ENCODE results near the gene PCDHGB1.
"Not testable (repeated sequence)": the region's sequence is repeated elsewhere in the genome, so short reads cannot be mapped to it uniquely, and the experiment has no call there.

PCDHGB1 gene

DNA sequence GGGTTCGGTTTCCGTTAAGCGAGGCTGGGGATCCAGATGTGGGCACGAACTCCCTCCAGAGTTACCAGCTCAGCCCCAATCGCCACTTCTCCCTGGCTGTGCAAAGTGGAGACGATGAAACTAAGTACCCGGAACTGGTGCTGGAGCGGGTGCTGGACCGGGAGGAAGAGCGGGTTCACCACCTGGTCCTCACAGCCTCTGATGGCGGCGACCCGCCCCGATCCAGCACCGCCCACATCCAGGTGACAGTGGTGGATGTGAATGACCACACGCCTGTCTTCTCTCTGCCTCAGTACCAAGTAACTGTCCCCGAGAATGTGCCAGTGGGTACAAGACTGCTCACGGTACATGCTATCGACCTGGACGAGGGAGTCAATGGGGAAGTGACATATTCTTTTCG is 33.4 kb downstream of the PCDHGB1 start:
- no peak for DNase-seq (ENCODE audit: low spot score)

GRCh38 chr5:141384471-141385267 is 34.8 kb downstream of the PCDHGB1 start:
- no peak for DNase-seq (ENCODE audit: low spot score)

DNA sequence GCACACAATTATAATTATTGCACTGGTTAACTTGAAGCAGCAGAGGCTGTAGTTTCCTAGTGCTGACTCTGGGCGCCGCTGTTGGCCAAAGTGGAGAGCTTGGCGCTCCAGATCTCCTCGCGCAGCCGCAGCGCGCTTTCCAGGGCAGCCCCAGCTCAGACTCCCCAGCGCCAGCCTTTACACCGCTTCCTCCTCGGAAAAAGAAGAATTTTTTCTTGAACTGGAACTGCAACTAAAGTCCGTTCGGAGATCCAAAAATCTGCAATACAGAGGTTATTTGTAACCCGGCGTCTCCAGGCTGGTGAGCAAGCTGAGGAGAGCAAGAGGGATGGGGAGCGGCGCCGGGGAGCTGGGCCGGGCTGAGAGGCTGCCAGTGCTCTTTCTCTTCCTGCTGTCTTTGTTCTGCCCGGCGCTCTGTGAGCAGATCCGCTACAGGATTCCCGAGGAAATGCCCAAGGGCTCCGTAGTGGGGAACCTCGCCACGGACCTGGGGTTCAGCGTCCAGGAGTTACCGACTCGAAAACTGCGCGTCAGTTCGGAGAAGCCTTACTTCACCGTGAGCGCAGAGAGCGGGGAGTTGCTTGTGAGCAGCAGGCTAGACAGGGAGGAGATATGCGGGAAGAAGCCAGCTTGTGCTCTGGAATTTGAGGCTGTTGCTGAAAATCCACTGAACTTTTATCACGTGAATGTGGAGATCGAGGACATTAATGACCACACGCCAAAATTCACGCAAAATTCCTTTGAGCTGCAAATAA is 37.8 kb downstream of the PCDHGB1 start, which contains the start of gene PCDHGB4:
Gene PCDHGB4 (plus strand): TSS at position 142 of the 755 bp plus-strand sequence. CDS start 187 bp downstream, at position 329.
- DNase-seq (ENCODE audit: low spot score) = peak; percentile 57

DNA sequence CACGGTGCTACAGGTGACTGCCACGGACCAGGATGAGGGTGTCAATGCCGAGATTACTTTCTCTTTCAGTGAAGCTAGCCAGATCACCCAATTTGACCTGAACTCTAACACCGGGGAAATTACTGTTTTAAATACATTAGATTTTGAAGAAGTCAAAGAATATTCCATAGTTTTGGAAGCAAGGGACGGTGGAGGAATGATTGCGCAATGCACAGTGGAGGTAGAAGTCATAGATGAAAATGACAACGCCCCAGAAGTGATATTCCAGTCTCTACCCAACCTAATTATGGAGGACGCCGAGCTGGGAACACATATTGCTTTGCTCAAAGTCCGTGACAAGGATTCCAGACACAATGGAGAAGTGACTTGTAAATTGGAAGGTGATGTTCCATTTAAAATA is 38.8 kb downstream of the PCDHGB1 start:
- no peak for DNase-seq (ENCODE audit: low spot score)

GRCh38 chr5:141389153-141390042 is 39.5 kb downstream of the PCDHGB1 start:
- DNase-seq (ENCODE audit: low spot score) = no peak

DNA sequence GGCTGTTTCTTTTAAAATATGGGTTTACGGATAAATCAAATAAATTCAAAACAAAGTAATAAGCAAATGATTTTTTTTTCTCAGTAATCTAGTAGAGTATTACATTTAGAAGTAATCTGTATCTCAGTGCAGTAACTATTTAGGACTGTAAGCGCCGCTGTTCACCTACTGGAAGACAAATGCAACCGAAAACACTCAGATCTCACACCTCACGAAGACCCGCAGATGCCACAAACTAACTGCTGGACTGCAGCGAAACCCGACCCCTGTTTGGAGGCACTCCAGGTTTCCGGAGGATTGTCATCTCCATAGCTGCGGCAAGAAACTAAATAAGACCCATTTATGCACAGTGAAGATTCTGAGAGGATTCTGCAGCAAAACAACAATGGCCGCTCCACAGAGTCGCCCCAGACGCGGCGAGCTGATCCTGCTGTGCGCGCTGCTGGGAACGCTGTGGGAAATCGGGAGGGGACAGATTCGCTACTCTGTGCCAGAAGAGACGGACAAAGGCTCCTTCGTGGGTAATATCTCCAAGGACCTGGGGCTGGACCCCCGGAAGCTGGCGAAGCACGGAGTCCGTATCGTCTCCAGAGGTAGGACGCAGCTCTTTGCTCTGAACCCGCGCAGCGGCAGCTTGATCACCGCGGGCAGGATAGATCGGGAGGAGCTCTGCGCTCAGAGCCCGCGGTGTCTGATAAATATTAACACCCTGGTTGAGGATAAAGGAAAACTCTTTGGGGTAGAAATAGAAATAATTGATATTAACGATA is 42.7 kb downstream of the PCDHGB1 start, which contains the start of gene PCDHGA8:
Gene PCDHGA8 (plus strand): TSS at position 205 of the 770 bp plus-strand sequence. CDS start 181 bp downstream, at position 386.
- peak; percentile 15 for DNase-seq (ENCODE audit: low spot score)

GRCh38 chr5:141393267-141393666 is 43.4 kb downstream of the PCDHGB1 start:
- DNase-seq (ENCODE audit: low spot score) = no peak

DNA sequence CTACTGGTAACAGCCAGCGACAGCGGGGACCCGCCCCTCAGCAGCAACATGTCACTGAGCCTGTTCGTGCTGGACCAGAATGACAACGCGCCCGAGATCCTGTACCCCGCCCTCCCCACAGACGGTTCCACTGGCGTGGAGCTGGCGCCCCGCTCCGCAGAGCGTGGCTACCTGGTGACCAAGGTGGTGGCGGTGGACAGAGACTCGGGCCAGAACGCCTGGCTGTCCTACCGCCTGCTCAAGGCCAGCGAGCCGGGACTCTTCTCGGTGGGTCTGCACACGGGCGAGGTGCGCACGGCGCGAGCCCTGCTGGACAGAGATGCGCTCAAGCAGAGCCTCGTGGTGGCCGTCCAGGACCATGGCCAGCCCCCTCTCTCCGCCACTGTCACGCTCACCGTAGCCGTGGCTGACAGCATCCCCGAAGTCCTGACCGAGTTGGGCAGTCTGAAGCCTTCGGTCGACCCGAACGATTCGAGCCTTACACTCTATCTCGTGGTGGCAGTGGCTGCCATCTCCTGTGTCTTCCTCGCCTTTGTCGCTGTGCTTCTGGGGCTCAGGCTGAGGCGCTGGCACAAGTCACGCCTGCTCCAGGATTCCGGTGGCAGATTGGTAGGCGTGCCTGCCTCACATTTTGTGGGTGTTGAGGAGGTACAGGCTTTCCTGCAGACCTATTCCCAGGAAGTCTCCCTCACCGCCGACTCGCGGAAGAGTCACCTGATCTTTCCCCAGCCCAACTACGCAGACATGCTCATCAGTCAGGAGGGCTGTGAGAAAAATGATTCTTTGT is 44.7 kb downstream of the PCDHGB1 start:
- not testable (repeated sequence) for DNase-seq (ENCODE audit: low spot score)

DNA sequence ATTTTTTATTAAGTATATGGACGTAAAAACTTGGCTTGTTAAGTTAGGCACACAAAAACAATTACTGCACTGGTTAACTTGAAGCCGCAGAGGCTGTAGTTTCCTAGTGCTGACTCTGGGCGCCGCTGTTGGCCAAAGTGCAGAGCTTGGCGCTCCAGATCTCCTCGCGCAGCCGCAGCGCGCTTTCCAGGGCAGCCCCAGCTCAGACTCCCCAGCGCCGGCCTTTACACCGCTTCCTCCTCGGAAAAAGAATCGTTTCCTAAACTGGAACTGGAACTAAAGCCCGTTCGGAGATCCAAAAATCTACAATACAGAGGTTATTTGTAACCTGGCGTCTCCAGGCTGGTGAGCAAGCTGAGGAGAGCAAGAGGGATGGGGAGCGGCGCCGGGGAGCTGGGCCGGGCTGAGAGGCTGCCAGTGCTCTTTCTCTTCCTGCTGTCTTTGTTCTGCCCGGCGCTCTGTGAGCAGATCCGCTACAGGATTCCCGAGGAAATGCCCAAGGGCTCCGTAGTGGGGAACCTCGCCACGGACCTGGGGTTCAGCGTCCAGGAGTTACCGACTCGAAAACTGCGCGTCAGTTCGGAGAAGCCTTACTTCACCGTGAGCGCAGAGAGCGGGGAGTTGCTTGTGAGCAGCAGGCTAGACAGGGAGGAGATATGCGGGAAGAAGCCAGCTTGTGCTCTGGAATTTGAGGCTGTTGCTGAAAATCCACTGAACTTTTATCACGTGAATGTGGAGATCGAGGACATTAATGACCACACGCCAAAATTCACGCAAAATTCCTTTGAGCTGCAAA is 48.1 kb downstream of the PCDHGB1 start, which contains the start of gene PCDHGB5:
Gene PCDHGB5 (plus strand): TSS at position 192 of the 796 bp plus-strand sequence. CDS start 181 bp downstream, at position 373.
- peak; percentile 39 for DNase-seq (ENCODE audit: low spot score)

GRCh38 chr5:141398608-141399007 is 48.7 kb downstream of the PCDHGB1 start:
- no peak for DNase-seq (ENCODE audit: low spot score)

DNA sequence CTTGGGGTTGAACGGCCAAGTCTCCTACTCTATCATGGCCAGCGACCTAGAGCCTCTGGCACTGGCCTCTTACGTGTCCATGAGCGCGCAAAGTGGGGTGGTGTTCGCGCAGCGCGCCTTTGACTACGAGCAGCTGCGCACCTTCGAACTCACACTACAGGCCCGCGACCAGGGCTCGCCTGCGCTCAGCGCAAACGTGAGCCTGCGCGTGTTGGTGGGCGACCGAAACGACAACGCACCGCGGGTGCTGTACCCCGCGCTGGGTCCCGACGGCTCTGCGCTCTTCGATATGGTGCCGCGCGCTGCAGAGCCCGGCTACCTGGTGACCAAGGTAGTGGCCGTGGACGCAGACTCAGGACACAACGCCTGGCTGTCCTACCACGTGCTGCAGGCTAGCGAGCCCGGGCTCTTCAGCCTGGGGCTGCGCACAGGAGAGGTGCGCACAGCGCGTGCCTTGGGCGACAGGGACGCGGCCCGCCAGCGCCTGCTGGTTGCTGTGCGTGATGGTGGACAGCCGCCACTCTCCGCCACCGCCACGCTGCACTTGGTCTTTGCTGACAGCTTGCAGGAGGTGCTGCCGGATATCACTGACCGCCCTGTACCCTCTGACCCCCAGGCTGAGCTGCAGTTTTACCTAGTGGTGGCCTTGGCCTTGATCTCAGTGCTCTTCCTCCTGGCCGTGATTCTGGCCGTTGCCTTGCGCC is 49.8 kb downstream of the PCDHGB1 start:
- DNase-seq (ENCODE audit: low spot score) = no peak
